H1 (cell line): ENCODE results near the gene ZNF526. TPM values are rescaled to one million over a fixed set of nuclear protein-coding genes. Genes with fewer than 3 reads are reported as not detected.

ENCODE experiments used
- CHD7 ChIP-seq: fragments of 300-600 bp; sonication (generic); IDR thresholded peaks from 2 replicates; pipeline ENCODE4 v1.7.1; 2012; ENCODE audit warnings: low read length, moderate library complexity, mild to moderate bottlenecking, inconsistent platforms; ENCODE audit not compliant: insufficient replicate concordance
- polyA plus RNA-seq, 7 experiments: library from polyadenylated mRNA; depleted of rRNA in 3 of 7; stranded (reverse) in 5 of 7; unstranded in 2 of 7; fragments of >200 nt in 5 of 7; fragments of 200-250 nt in 2 of 7; gene quantifications; 1 replicate in 5 of 7; 2 replicates in 1 of 7; 4 replicates in 1 of 7; pipeline versions ENCODE4 v1.2.1 to v1.2.3, GENCODE V29; 2011 to 2013; ENCODE audit warnings: missing spikeins in 2 of 7, mixed read lengths in 2 of 7
- total RNA-seq: library from RNA; stranded (reverse); fragmentation: NEBNext Ultra II Directional; extraction: Animal tissue kit (Norgen Biotek cat#: 25700); gene quantifications from 2 replicates; pipeline ENCODE4 v1.2.1, GENCODE V29; 2021

The ZNF526 gene
- total and polyA plus RNA-seq, 2 of the 8 experiments (the other 6 are each of a cell fraction or from before 2014, with no cell fraction given) = 8.4 to 14.1 TPM

- no peak for TF ChIP-seq CHD7
- TF ChIP-seq, all 59 proteins: peak for 0
Measured at GRCh38 chr19:42201489-42202289, 18.4 kb upstream of the ZNF526 start (continued).
